Ectodermal cell (in vitro differentiated cells): ENCODE measurements around the gene SLC9A9.

Source experiments
- H3K27ac ChIP-seq: 2 replicates; pipeline ENCODE4 v1.7.0; 2013; ENCODE audit warnings: mild to moderate bottlenecking, low read depth, low read length; ENCODE audit not compliant: insufficient read depth, poor library complexity, severe bottlenecking
- H3K27me3 ChIP-seq: 2 replicates; pipeline ENCODE4 v1.7.0; 2013; ENCODE audit warnings: mild to moderate bottlenecking, low read length; ENCODE audit not compliant: insufficient read depth, control insufficient read depth, poor library complexity, severe bottlenecking
- H3K36me3 ChIP-seq: one replicate; pipeline ENCODE4 v1.7.0; 2013; ENCODE audit warnings: low read length; ENCODE audit not compliant: control insufficient read depth, insufficient read depth
- H3K4me1 ChIP-seq: one replicate; pipeline ENCODE4 v1.7.0; 2013; ENCODE audit warnings: low read length; ENCODE audit not compliant: control insufficient read depth, insufficient read depth
- H3K4me3 ChIP-seq: 2 replicates; pipeline ENCODE4 v1.7.0; 2013; ENCODE audit warnings: low read depth, low read length, control low read depth; ENCODE audit not compliant: insufficient read depth
- H3K9me3 ChIP-seq: 2 replicates; pipeline ENCODE4 v1.7.0; 2013; ENCODE audit warnings: mild to moderate bottlenecking, low read length, moderate library complexity; ENCODE audit not compliant: control insufficient read depth
- WGBS, 2 experiments: methylation state at CpG; one replicate each; pipeline ENCODE4 v1.1.7; 2013; ENCODE audit warnings: missing lambda C conversion rate in 2 of 2; 5-methylcytosine and 5-hydroxymethylcytosine counted together

SLC9A9 gene

DNA sequence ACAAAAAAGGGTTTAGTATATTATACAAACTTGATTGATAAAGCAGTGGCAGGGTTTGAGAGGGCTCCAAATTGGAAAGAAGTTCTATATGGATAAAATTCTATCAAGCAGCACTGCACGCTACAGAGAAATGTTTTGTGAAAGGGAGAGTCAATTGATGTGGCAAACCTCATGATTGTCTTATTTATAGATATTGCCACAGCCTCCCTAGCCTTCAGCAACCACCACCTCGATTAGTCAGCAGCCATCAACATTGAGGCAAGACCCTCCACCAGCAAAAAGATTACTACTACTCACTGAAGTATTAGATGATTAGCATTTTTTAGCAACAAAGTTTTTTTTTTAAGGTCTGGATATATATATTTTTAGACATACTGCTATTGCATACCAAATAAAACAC is 432.0 kb downstream of the SLC9A9 start:
- Histone ChIP-seq H3K27me3 (no peaks in the 10 kb centered on the region), H3K4me1 (no peaks in the 10 kb centered on the region), H3K36me3 (no peaks in the 10 kb centered on the region), H3K9me3 (no peaks in the 10 kb centered on the region), H3K4me3 (no peak overlapping the region), H3K27ac (no peak overlapping the region)
- 88 to 91% methylated on average over 1 to 2 of the region's 2 CpGs for WGBS, 2 experiments

DNA sequence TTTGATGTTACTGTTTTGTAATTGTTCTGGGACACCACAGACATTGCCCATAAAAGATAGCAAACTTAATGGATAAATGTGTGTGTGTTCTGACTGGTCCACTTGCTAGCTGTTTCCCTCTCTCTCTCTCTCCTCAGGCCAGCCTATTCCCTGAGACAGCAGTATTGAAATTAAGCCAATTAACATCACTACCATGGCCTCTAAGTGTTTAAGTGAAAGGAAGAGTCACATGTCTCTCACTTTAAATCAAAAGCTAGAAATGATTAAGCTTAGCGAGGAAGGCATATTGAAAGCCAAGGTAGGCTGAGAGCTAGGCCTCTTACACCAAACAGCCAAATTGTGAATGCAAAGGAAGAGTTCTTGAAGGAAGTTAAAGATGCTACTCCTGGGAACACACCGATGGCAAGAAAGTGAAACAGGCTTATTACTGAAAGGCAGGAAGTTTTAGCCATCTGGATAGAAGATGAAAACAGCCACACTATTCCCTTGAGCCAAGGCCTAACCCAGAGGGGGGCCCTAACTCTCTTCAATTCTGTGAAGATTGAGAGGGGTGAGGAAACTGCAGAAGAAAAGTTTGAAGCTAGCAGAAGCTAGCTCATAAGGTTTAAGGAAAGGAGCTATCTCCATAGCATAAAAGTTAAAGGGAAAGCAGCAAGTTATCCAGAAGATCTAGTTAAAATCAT is 433.6 kb downstream of the SLC9A9 start:
- Histone ChIP-seq H3K4me3 (no peak overlapping the region), H3K9me3 (no peaks in the 10 kb centered on the region), H3K36me3 (no peaks in the 10 kb centered on the region), H3K4me1 (no peaks in the 10 kb centered on the region), H3K27ac (no peak overlapping the region), H3K27me3 (no peaks in the 10 kb centered on the region)
- WGBS, 2 experiments = 84 to 95% methylated on average over 2 of the region's 2 CpGs

DNA sequence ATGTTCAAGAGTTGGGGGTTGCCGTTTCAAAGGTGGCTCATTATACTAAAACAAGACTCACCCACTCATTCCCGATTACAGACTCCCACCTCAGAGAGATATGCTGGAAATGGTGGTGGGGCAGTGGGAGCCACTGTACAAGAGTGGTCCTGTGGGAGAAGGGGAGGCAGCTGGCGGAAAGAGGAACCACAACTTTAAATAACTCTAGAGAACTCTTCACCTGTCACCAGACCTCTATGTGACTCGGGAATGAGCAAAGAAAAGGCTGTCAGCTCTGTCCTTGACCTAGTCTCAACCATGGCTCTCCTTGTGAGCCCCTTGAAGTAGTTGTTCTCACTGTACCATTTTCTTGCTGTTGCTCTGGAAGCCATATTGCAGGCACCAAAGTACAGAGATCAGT is 434.9 kb downstream of the SLC9A9 start:
- 71 to 73% methylated on average over 2 to 3 of the region's 4 CpGs for WGBS, 2 experiments
- H3K27ac ChIP-seq = no peak overlapping the region
- no peaks in the 10 kb centered on the region for H3K4me1 ChIP-seq
- H3K36me3 ChIP-seq = no peaks in the 10 kb centered on the region
- H3K27me3 ChIP-seq = no peaks in the 10 kb centered on the region
- H3K4me3 ChIP-seq = no peak overlapping the region
- H3K9me3 ChIP-seq = no peaks in the 10 kb centered on the region

DNA sequence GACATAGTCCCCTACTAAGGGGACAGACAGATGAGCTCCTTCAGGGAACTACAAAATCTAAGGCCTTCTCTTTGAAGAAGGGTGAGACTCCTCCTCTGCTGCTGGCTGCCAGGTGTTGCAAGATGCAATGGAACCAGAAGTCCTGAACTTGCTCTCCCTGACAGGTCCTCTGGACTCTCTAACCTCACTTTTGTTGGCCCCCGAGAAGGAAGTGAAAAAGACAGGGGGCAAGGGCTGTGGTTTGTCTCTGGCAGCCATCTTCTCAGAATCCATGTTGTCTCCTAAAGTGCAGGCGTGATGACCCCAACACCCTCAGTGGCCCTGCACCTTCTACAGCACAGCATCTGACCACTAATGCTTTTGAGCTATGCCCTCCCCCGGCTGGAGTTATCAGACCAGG is 436.2 kb downstream of the SLC9A9 start:
- WGBS, 2 experiments = 89 to 93% methylated on average over 3 of the region's 3 CpGs
- no peaks in the 10 kb centered on the region for H3K4me1 ChIP-seq
- H3K9me3 ChIP-seq = no peaks in the 10 kb centered on the region
- no peak overlapping the region for H3K27ac ChIP-seq
- H3K4me3 ChIP-seq = no peak overlapping the region
- H3K27me3 ChIP-seq = no peaks in the 10 kb centered on the region
- no peaks in the 10 kb centered on the region for H3K36me3 ChIP-seq

DNA sequence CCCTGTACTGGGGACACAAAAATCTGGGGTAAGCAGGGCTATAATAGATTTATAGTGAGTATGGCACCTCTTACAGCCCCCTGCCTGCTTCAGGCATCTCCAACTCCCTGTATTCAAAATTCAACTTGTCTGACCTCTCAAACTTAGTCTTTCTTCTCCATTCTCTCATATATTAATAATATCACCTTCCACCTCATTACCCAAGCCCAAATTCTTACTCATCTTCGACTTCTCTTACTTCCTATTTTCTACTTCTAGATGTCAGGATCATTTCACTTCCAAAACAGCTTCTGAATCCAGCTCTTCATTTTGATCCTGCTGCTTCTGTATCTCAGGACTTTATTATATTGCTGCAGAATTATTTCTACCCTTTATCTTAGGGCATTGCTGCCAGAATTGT is 438.0 kb downstream of the SLC9A9 start:
- WGBS, 2 experiments = 95% methylated on average over 1 of the region's 1 CpG
- no peak overlapping the region for H3K27ac ChIP-seq
- no peak overlapping the region for H3K4me3 ChIP-seq
- H3K9me3 ChIP-seq = no peaks in the 10 kb centered on the region
- no peaks in the 10 kb centered on the region for H3K36me3 ChIP-seq
- no peaks in the 10 kb centered on the region for H3K27me3 ChIP-seq
- H3K4me1 ChIP-seq = no peaks in the 10 kb centered on the region

DNA sequence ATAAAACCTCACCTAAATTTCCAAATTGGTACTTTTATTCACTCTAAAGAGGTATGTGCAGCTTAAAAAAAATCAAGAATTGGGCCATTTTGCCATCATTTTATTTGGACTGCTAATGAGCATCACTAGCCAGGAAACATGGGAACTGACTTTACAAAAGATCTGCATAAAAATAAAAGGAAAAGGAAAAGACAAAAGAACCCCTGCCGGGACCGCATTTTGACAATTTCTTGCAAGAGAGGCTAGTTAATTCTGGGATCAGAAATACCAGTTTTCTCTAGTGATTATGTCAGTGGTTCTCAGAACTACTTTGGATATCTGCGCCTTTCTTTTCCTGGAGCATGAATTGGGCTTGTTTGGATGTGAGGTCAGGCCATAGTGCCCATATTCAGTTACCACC is 439.5 kb downstream of the SLC9A9 start:
- H3K4me3 ChIP-seq = no peak overlapping the region
- 83 to 87% methylated on average over 2 to 3 of the region's 3 CpGs for WGBS, 2 experiments
- H3K36me3 ChIP-seq = no peaks in the 10 kb centered on the region

DNA sequence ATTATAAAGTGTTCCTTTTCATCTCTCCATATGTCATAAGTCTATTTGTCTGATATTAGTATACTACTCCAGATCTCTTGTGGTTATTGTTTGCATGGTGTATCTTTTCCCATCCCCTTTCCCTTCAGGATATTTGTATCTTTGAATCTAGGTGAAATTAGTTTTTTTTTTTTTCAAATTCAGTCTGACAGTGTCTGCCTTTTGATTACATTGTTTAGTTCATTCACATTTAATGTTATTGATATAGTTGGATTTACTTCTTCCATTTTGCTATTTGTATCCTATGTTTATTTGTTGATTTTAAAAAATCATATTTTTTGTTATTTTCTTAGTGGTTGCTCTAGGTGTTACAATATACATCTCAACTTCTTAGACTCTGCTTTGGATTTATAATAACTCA is 445.7 kb downstream of the SLC9A9 start:
- H3K4me3 ChIP-seq = no peak overlapping the region

More for the DNA sequence above, 439.5 kb downstream of the SLC9A9 start:
- no peaks in the 10 kb centered on the region for H3K4me1 ChIP-seq
- no peak overlapping the region for H3K27ac ChIP-seq
- H3K27me3 ChIP-seq = no peaks in the 10 kb centered on the region
- no peaks in the 10 kb centered on the region for H3K9me3 ChIP-seq

DNA sequence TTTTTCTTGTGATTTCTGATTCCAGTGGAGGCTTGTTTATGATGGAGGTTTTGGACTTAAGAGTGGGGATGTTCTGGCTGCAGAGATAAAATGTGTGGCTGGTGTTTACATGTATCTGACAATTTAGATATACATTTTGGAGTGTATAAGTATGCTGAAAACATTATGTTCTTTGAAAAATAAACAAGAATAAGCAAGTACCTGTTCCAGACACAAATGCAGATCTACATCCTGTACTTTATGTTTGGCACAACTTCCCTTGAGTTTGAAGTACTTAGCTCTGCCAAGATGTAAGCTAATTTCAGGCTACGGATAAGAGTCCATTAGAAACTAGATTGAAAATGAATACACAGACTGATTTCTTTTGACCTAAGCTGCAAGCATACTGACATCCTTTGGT is 451.5 kb downstream of the SLC9A9 start:
- Histone ChIP-seq H3K27me3 (no peaks in the 10 kb centered on the region), H3K4me1 (no peaks in the 10 kb centered on the region), H3K4me3 (no peak overlapping the region), H3K36me3 (no peaks in the 10 kb centered on the region), H3K9me3 (no peaks in the 10 kb centered on the region), H3K27ac (no peak overlapping the region)
- 100% methylated on average over 1 of the region's 1 CpG for WGBS, 2 experiments

More for the DNA sequence above, 445.7 kb downstream of the SLC9A9 start:
- Histone ChIP-seq H3K36me3 (no peaks in the 10 kb centered on the region), H3K27me3 (no peaks in the 10 kb centered on the region), H3K9me3 (no peaks in the 10 kb centered on the region), H3K27ac (no peak overlapping the region), H3K4me1 (no peaks in the 10 kb centered on the region)

DNA sequence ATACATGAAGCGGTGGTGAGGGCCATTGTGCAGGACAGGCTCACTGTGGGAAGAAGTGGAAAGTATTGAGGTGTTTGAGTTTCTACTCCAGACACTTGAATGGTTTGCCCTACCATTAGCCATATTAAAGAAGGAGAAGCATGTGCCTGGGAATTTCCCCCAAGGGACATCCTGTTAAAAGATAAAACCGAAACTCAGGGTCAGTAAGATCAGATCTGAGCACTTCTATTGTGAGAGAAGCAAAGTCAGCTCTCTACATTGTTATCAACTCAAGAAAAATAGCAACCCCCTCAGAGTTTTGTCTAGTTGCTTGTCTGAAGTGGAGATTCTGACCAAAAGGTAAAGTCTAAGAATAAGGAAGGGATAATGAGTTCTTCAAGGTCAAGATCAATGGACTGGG is 458.9 kb downstream of the SLC9A9 start:
- Histone ChIP-seq H3K27me3 (no peaks in the 10 kb centered on the region), H3K36me3 (no peaks in the 10 kb centered on the region), H3K27ac (no peak overlapping the region), H3K4me3 (no peak overlapping the region), H3K4me1 (peaks cover 5% of the 10 kb centered on the region), H3K9me3 (no peaks in the 10 kb centered on the region)
- 88 to 100% methylated on average over 2 of the region's 2 CpGs for WGBS, 2 experiments

DNA sequence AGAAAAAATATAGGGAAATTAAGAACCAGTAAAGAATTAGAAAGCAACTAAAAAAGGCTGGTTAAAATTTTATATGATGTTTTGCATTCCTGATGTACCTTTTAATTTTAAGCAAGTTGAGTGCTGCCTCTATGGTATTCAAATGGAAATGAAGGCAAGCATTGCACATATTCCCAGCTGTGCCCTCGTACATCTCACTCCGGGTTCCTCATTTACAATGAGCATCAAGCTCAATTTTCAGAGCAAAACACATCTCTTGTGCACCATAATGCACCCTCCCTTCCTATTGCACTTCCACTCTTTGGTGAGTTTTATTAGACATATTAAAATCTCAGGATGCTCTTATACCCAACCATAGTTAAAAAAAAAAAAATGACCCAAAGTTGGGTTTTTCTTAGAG is 460.8 kb downstream of the SLC9A9 start:
- 86 to 92% methylated on average over 2 of the region's 2 CpGs for WGBS, 2 experiments
- no peaks in the 10 kb centered on the region for H3K9me3 ChIP-seq
- H3K27me3 ChIP-seq = no peaks in the 10 kb centered on the region
- no peak overlapping the region for H3K27ac ChIP-seq
- H3K4me1 ChIP-seq = peaks cover 5% of the 10 kb centered on the region
- H3K4me3 ChIP-seq = no peak overlapping the region
- H3K36me3 ChIP-seq = no peaks in the 10 kb centered on the region

DNA sequence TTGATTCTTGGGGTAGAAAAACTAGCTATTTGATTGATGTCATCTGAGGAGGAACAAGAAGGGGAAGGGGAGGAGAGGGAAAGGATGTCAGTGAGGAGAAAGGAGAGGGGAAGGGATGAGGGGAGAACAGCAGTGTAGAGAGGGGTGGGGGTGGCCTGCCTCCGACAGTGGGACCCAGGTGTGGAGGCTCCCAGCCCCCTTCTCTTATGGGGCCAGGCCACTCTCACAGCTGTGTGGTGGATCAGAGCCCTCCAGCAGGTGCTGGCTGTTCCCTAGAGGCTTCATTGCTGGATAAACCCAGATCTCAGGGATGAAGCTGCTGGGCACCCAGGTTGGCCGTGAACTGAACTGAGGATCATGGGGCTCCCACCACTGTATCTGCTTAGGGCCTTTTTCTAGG is 464.2 kb downstream of the SLC9A9 start:
- WGBS, 2 experiments = 93 to 94% methylated on average over 2 of the region's 2 CpGs
- H3K4me1 ChIP-seq = peaks cover 5% of the 10 kb centered on the region

More for the DNA sequence above, 464.2 kb downstream of the SLC9A9 start:
- Histone ChIP-seq H3K36me3 (no peaks in the 10 kb centered on the region), H3K9me3 (no peaks in the 10 kb centered on the region), H3K4me3 (no peak overlapping the region), H3K27me3 (no peaks in the 10 kb centered on the region), H3K27ac (no peak overlapping the region)
